IMR-90 (cell line): ENCODE data around the gene TMF1. TPM values are rescaled to one million over a fixed set of nuclear protein-coding genes. Genes with fewer than 3 reads are reported as not detected.

Source experiments
- ATAC-seq: fragments of 200-7000 bp; cut with Tn5 transposase; 2 replicates; pipeline ENCODE4 v1.9.1; 2020; ENCODE audit warnings: low read depth, mild to moderate bottlenecking, moderate library complexity
- BruUV-seq: library from RNA; stranded (reverse); fragments of 400-500 nt; replicated peaks from 2 replicates; lab custom pipeline; 2021; lab: Mats Ljungman, UMichigan
- CTCF ChIA-PET: fragments of 300-600 bp; formaldehyde crosslinking; extraction: SDS; loops from one replicate; lab custom pipeline; 2021; ENCODE audit warnings: antibody characterized with exemption; lab: Yijun Ruan, JAX
- POLR2A ChIA-PET: fragments of 300-600 bp; sonication (Branson Sonifier 250); formaldehyde crosslinking; loops from one replicate; lab custom pipeline; 2022; ENCODE audit warnings: antibody characterized with exemption; ENCODE audit not compliant: unreplicated experiment; lab: Charles Lee
- DNase-seq: peaks from one replicate; pipeline ENCODE4 v3.0.0; 2013
- H2AFZ ChIP-seq: replicated peaks from 2 replicates; pipeline ENCODE3; 2013; ENCODE audit warnings: low read length, mild to moderate bottlenecking; ENCODE audit not compliant: poor library complexity
- H2AK5ac ChIP-seq: 2 replicates; pipeline ENCODE4 v1.6.1; 2013; ENCODE audit warnings: low read depth, low read length, inconsistent platforms
- H2AK9ac ChIP-seq: replicated peaks from 2 replicates; pipeline ENCODE3; 2013; ENCODE audit warnings: mild to moderate bottlenecking, low read depth, low read length, moderate library complexity; ENCODE audit not compliant: poor library complexity
- H2BK120ac ChIP-seq: 2 replicates; pipeline ENCODE4 v1.6.1; 2013; ENCODE audit warnings: low read depth, low read length, inconsistent platforms
- H2BK15ac ChIP-seq: 3 replicates; pipeline ENCODE4 v1.6.1; 2013; ENCODE audit warnings: low read depth, low read length, inconsistent platforms
- H2BK20ac ChIP-seq: 2 replicates; pipeline ENCODE4 v1.6.1; 2013; ENCODE audit warnings: low read depth, mild to moderate bottlenecking, inconsistent platforms, low read length, moderate library complexity
- H2BK5ac ChIP-seq: 2 replicates; pipeline ENCODE4 v1.6.1; 2013; ENCODE audit warnings: mild to moderate bottlenecking, low read depth, low read length, inconsistent platforms; ENCODE audit not compliant: poor library complexity, severe bottlenecking
- H3K14ac ChIP-seq: replicated peaks from 2 replicates; pipeline ENCODE4 v1.6.1; 2013; ENCODE audit warnings: low read depth, low read length, inconsistent platforms
- H3K18ac ChIP-seq: 2 replicates; pipeline ENCODE4 v1.6.1; 2013; ENCODE audit warnings: low read depth, low read length, control low read depth
- H3K23ac ChIP-seq: 2 replicates; pipeline ENCODE4 v1.6.1; 2013; ENCODE audit warnings: low read depth, low read length, inconsistent platforms
- H3K27ac ChIP-seq: 2 replicates; pipeline ENCODE4 v1.5.1; 2013; ENCODE audit warnings: mild to moderate bottlenecking, control low read depth, low read length; ENCODE audit not compliant: insufficient read depth
- H3K27me3 ChIP-seq: 2 replicates; pipeline ENCODE4 v1.6.1; 2013; ENCODE audit warnings: low read length; ENCODE audit not compliant: control insufficient read depth, insufficient read depth
- H3K36me3 ChIP-seq: 2 replicates; pipeline ENCODE4 v1.6.1; 2013; ENCODE audit warnings: low read length, mixed read lengths; ENCODE audit not compliant: control insufficient read depth, insufficient read depth
- H3K4ac ChIP-seq: 2 replicates; pipeline ENCODE4 v1.6.1; 2013; ENCODE audit warnings: low read depth, low read length, inconsistent platforms
- H3K4me1 ChIP-seq: 2 replicates; pipeline ENCODE4 v1.6.1; 2013; ENCODE audit warnings: low read length, mixed read lengths; ENCODE audit not compliant: control insufficient read depth, insufficient read depth
- H3K4me2 ChIP-seq: 2 replicates; pipeline ENCODE4 v1.6.1; 2013; ENCODE audit warnings: low read depth, mild to moderate bottlenecking, control low read depth, low read length, moderate library complexity
- H3K4me3 ChIP-seq: 2 replicates; pipeline ENCODE4 v1.5.1; 2013; ENCODE audit warnings: low read depth, mild to moderate bottlenecking, control low read depth, low read length, moderate library complexity; ENCODE audit not compliant: insufficient read depth
- H3K56ac ChIP-seq: 2 replicates; pipeline ENCODE4 v1.6.1; 2013; ENCODE audit warnings: low read length, inconsistent platforms; ENCODE audit not compliant: insufficient read depth; ENCODE audit errors: extremely low read depth
- H3K79me1 ChIP-seq, 2 experiments: 2 replicates each; pipeline ENCODE4 v1.6.1; 2013; ENCODE audit warnings: low read length in 2 of 2, inconsistent platforms in 1 of 2, low read depth in 1 of 2
- H3K9ac ChIP-seq: 2 replicates; pipeline ENCODE4 v1.6.1; 2013; ENCODE audit warnings: low read depth, low read length, control low read depth
- H3K9me1 ChIP-seq: 2 replicates; pipeline ENCODE4 v1.6.1; 2013; ENCODE audit warnings: low read length, inconsistent platforms; ENCODE audit not compliant: insufficient read depth
- H3K9me3 ChIP-seq: 2 replicates; pipeline ENCODE4 v1.6.1; 2013; ENCODE audit warnings: low read length; ENCODE audit not compliant: control insufficient read depth, insufficient read depth
- H4K20me1 ChIP-seq: 2 replicates; pipeline ENCODE4 v1.6.1; 2013; ENCODE audit warnings: low read length, inconsistent platforms; ENCODE audit not compliant: insufficient read depth
- H4K5ac ChIP-seq: 2 replicates; pipeline ENCODE4 v1.6.1; 2013; ENCODE audit warnings: mild to moderate bottlenecking, low read depth, low read length, control low read depth
- H4K8ac ChIP-seq, 2 experiments: 2 replicates each; pipeline ENCODE4 v1.6.1; 2013; ENCODE audit warnings: low read depth in 2 of 2, low read length in 2 of 2, control low read depth in 1 of 2, inconsistent platforms in 1 of 2
- H4K91ac ChIP-seq: 2 replicates; pipeline ENCODE4 v1.6.1; 2013; ENCODE audit warnings: low read depth, low read length, inconsistent platforms; ENCODE audit not compliant: insufficient read depth
- BHLHE40 ChIP-seq: fragments of 150-350 bp; IDR thresholded peaks from 2 replicates; pipeline ENCODE4 v1.6.1; 2016; ENCODE audit warnings: mild to moderate bottlenecking, low read depth, low read length
- CEBPB ChIP-seq: IDR thresholded peaks from 2 replicates; pipeline ENCODE4 v1.6.1; 2012; ENCODE audit warnings: low read depth, low read length, improper control_type of control experiment
- CHD1 ChIP-seq: IDR thresholded peaks from 2 replicates; pipeline ENCODE4 v1.6.1; 2012; ENCODE audit warnings: low read depth, low read length, improper control_type of control experiment
- FOS ChIP-seq: fragments of 150-350 bp; IDR thresholded peaks from 2 replicates; pipeline ENCODE4 v1.6.1; 2016; ENCODE audit warnings: low read depth, low read length
- MAFK ChIP-seq: IDR thresholded peaks from 2 replicates; pipeline ENCODE4 v1.6.1; 2012; ENCODE audit warnings: low read depth, low read length, improper control_type of control experiment
- MAZ ChIP-seq: IDR thresholded peaks from 2 replicates; pipeline ENCODE4 v1.6.1; 2012; ENCODE audit warnings: low read depth, mild to moderate bottlenecking, low read length, improper control_type of control experiment, moderate library complexity, borderline replicate concordance
- NFE2L2 ChIP-seq: fragments of 150-350 bp; IDR thresholded peaks from 2 replicates; pipeline ENCODE4 v1.6.1; 2016; ENCODE audit warnings: low read depth, mild to moderate bottlenecking, low read length
- POLR2A ChIP-seq: IDR thresholded peaks from 2 replicates; pipeline ENCODE4 v1.6.1; 2012; ENCODE audit warnings: mild to moderate bottlenecking, low read depth, low read length
- RAD21 ChIP-seq: IDR thresholded peaks from 2 replicates; pipeline ENCODE4 v1.6.1; 2012; ENCODE audit warnings: low read length, improper control_type of control experiment
- RCOR1 ChIP-seq: IDR thresholded peaks from 2 replicates; pipeline ENCODE4 v1.6.1; 2012; ENCODE audit warnings: mild to moderate bottlenecking, low read length, improper control_type of control experiment; ENCODE audit not compliant: insufficient replicate concordance
- RFX5 ChIP-seq: IDR thresholded peaks from 2 replicates; pipeline ENCODE4 v1.8.0; 2012; ENCODE audit warnings: low read depth, mild to moderate bottlenecking, low read length, moderate library complexity
- SMC3 ChIP-seq: fragments of 150-350 bp; IDR thresholded peaks from 2 replicates; pipeline ENCODE4 v1.6.1; 2016; ENCODE audit warnings: low read depth, mild to moderate bottlenecking, antibody characterized with exemption, low read length, moderate library complexity
- WGBS, 2 experiments: methylation state at CpG; one replicate each; pipeline versions ENCODE4 v1.1.5 to v1.1.7; 2013; ENCODE audit warnings: missing lambda C conversion rate in 2 of 2; ENCODE audit not compliant: insufficient read length in 1 of 2; ENCODE audit errors: extremely low coverage in 2 of 2; 5-methylcytosine and 5-hydroxymethylcytosine counted together
- dilution Hi-C: fragments of 300-500 bp; cut with HindIII; formaldehyde crosslinking; loops from one replicate; pipeline ENCODE4 v1.14.3; 2018; ENCODE audit warnings: low sequenced_read_pairs; ENCODE audit not compliant: unreplicated experiment
- in situ Hi-C: fragments of 300-500 bp; cut with MboI; formaldehyde crosslinking; loops from 3 replicates; pipeline ENCODE4 v1.14.3; 2019; ENCODE audit warnings: low sequenced_read_pairs, inconsistent platforms, mixed read lengths
- intact Hi-C: fragments of 100-400 bp; cut with micrococcal nuclease; formaldehyde crosslinking; loops from 2 replicates; pipeline ENCODE4 v1.10.0; 2022
- polyA plus RNA-seq, 3 experiments: library from polyadenylated mRNA; depleted of rRNA; stranded (reverse); fragments of >200 nt; gene quantifications; 2 replicates each; pipeline ENCODE4 v1.2.3, GENCODE V29; 2012; ENCODE audit warnings: low replicate concordance in 1 of 3
- total RNA-seq: library from RNA; depleted of rRNA; stranded (reverse); fragments of >200 nt; gene quantifications from 2 replicates; pipeline ENCODE4 v1.2.3, GENCODE V29; 2012
- TF ChIP-seq, protein P1 (sequence below): fragments of 150-350 bp; IDR thresholded peaks from 2 replicates; pipeline ENCODE4 v1.6.1; 2017; ENCODE audit warnings: mild to moderate bottlenecking, antibody characterized with exemption, low read length, low read depth
- TF ChIP-seq, protein P2 (sequence below): conservative IDR thresholded peaks from 2 replicates; pipeline ENCODE4 v1.5.1; 2012; ENCODE audit warnings: mild to moderate bottlenecking, low read depth, low read length, improper control_type of control experiment
- TF ChIP-seq, protein P3 (sequence below): fragments of 150-350 bp; IDR thresholded peaks from 2 replicates; pipeline ENCODE4 v1.6.1; 2016; ENCODE audit warnings: low read depth, mild to moderate bottlenecking, low read length, moderate library complexity, borderline replicate concordance

TMF1 gene
- total and polyA plus RNA-seq, 2 of the 4 experiments (the other 2 are of a cell fraction), result 12.4 to 39.1 TPM

DNA sequence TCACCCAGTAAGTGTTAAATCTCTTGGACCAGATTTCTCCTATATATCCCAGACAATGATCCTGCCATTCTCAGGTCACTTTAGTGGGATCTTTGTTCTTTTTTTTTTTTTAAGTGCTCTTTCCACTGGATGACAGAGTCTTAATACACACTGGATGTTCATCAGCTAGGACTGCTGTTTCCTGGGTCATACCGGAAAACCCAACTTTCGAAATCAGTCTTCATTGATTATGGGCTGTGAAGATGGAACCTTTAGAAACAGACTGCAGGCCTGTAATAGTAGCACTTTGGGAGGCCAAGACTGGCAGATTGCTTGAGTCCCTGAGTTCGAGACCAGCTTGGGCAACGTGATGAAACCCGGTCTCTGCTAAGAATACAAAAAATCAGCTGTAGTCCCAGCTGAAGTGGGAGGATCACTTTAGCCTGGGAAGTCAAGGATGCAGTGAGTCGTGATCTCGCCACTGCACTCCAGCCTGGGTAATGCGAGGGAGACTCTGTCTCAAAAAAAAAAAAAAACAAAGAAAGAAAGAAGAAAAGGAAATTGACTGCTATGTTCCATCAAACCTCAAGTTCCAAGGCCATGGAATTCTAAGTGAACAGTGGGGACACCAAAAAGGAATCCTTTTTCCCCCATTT lies 40.9 kb downstream of the TMF1 start:
- Histone ChIP-seq H3K23ac (peak overlapping the region; percentile 50; the same call in 1 of the 2 replicates), H3K9me3 (no peaks in the 10 kb centered on the region), H3K36me3 (peaks cover 13% of the 10 kb centered on the region), H2AK9ac (peak overlapping the region; percentile 75), H3K79me1 (peaks cover 12 to 46% of the 10 kb centered on the region in 2 experiments), H3K18ac (no peak overlapping the region; the same call in 1 of the 2 replicates), H2BK120ac (no peak overlapping the region), H2AFZ (no peak overlapping the region), H3K27me3 (no peaks in the 10 kb centered on the region), H4K91ac (peak overlapping the region; percentile 42; the same call in 1 of the 2 replicates), H3K4me1 (peaks cover 10% of the 10 kb centered on the region), H2BK5ac (peak overlapping the region; percentile 30), H3K27ac (peak overlapping the region; percentile 33; the same call in 1 of the 2 replicates), H3K4ac (peak overlapping the region; percentile 25), H3K14ac (peak overlapping the region; percentile 13; the same call in 1 of the 2 replicates), H3K9ac (no peak overlapping the region), H4K20me1 (no peaks in the 10 kb centered on the region), H4K5ac (no peak overlapping the region), H2AK5ac (no peak overlapping the region), H3K9me1 (peaks cover 7% of the 10 kb centered on the region), H3K56ac (no peak overlapping the region), H4K8ac (peak overlapping the region; percentile 30 to 39; a peak in 3 of 4 replicates), H3K4me3 (no peak overlapping the region), H2BK15ac (no peak overlapping the region; the same call in 2 of the 3 replicates), H3K4me2 (no peak overlapping the region; the same call in 1 of the 2 replicates), H2BK20ac (no peak overlapping the region)
- peak; percentile 54 for DNase-seq
- dilution Hi-C loops (no loop called here), in situ Hi-C loops (no loop called here), intact Hi-C loops (no loop called here)
- ChIA-PET POLR2A (no interaction called here), CTCF (no interaction called here)
- WGBS, 2 experiments, result 93% methylated on average over 3 of the region's 8 CpGs; no CpG with 5 or more reads in 1 of the 2 experiments
- no peak for ATAC-seq
- no TSS peak for BruUV-seq
- TF ChIP-seq SMC3, result no peak
- no peak for TF ChIP-seq CHD1
- no peak for TF ChIP-seq RAD21
- TF ChIP-seq RCOR1, result no peak
- TF ChIP-seq RFX5, result no peak
- no peak for TF ChIP-seq MAFK
- TF ChIP-seq, protein P1, sequence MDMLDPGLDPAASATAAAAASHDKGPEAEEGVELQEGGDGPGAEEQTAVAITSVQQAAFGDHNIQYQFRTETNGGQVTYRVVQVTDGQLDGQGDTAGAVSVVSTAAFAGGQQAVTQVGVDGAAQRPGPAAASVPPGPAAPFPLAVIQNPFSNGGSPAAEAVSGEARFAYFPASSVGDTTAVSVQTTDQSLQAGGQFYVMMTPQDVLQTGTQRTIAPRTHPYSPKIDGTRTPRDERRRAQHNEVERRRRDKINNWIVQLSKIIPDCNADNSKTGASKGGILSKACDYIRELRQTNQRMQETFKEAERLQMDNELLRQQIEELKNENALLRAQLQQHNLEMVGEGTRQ, result no peak
- TF ChIP-seq POLR2A, result no peak
- TF ChIP-seq, protein P2, sequence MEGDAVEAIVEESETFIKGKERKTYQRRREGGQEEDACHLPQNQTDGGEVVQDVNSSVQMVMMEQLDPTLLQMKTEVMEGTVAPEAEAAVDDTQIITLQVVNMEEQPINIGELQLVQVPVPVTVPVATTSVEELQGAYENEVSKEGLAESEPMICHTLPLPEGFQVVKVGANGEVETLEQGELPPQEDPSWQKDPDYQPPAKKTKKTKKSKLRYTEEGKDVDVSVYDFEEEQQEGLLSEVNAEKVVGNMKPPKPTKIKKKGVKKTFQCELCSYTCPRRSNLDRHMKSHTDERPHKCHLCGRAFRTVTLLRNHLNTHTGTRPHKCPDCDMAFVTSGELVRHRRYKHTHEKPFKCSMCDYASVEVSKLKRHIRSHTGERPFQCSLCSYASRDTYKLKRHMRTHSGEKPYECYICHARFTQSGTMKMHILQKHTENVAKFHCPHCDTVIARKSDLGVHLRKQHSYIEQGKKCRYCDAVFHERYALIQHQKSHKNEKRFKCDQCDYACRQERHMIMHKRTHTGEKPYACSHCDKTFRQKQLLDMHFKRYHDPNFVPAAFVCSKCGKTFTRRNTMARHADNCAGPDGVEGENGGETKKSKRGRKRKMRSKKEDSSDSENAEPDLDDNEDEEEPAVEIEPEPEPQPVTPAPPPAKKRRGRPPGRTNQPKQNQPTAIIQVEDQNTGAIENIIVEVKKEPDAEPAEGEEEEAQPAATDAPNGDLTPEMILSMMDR, result no peak
- no peak for TF ChIP-seq BHLHE40
- no peak for TF ChIP-seq CEBPB
- TF ChIP-seq NFE2L2, result no peak
- TF ChIP-seq, protein P3, sequence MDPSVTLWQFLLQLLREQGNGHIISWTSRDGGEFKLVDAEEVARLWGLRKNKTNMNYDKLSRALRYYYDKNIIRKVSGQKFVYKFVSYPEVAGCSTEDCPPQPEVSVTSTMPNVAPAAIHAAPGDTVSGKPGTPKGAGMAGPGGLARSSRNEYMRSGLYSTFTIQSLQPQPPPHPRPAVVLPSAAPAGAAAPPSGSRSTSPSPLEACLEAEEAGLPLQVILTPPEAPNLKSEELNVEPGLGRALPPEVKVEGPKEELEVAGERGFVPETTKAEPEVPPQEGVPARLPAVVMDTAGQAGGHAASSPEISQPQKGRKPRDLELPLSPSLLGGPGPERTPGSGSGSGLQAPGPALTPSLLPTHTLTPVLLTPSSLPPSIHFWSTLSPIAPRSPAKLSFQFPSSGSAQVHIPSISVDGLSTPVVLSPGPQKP, result no peak
- no peak for TF ChIP-seq FOS
- no peak for TF ChIP-seq MAZ
